Measurements from ENCODE around the gene TMEM80. TPM values are rescaled to one million over a fixed set of nuclear protein-coding genes. Genes with fewer than 3 reads are reported as not detected.

The TMEM80 gene
- total RNA-seq, 4 donors from 2014 or later, result 57.3 to 103 (median 67.7) TPM

- peaks cover 57 to 75% of the 10 kb centered on the region in 2 donors for H3K4me1 ChIP-seq
- intact Hi-C loops (cut with DNase I), result no loop called here
- WGBS, 2 donors, result no CpG with 5 or more reads among the region's 25 CpGs
Measured at GRCh38 chr11:695288-695537, 403 bp upstream of the TMEM80 start.

GRCh38 chr11:696955-697491 lies 1.4 kb downstream of the TMEM80 start:
- no peaks in the 10 kb centered on the region for H3K27me3 ChIP-seq
- TF ChIP-seq CTCF (IDR thresholded peaks at IDR 0.05), result peak in 1 of 6 experiments; percentile 5
- peak in 1 of 2 donors; percentile 41 for TF ChIP-seq POLR2A (IDR thresholded peaks at IDR 0.05)
- 47 to 54% methylated on average over 11 of the region's 11 CpGs for WGBS, 2 donors
- H3K36me3 ChIP-seq, result peaks cover 0 to 1% of the 10 kb centered on the region in 2 donors
- DNase-seq, result peak; percentile 79 to 80
- peak overlapping the region; percentile 98 to 100 (median 100) for H3K27ac ChIP-seq
- no peaks in the 10 kb centered on the region for H3K9me3 ChIP-seq
- intact Hi-C loops (cut with DNase I), result no loop called here
- H3K4me3 ChIP-seq (replicated peaks in 1 of 3), result peak overlapping the region in 1 of 3 donors; percentile 85
- peaks cover 46 to 70% of the 10 kb centered on the region in 2 donors for H3K4me1 ChIP-seq

More at GRCh38 chr11:695288-695537, 403 bp upstream of the TMEM80 start:
- H3K27me3 ChIP-seq, result no peaks in the 10 kb centered on the region
- no peak for DNase-seq
- H3K4me3 ChIP-seq (replicated peaks in 1 of 3), result peak overlapping the region; percentile 15 to 85 (median 73)
- no peaks in the 10 kb centered on the region for H3K36me3 ChIP-seq
- H3K9me3 ChIP-seq, result no peaks in the 10 kb centered on the region
- TF ChIP-seq POLR2A (IDR thresholded peaks at IDR 0.05) (no peak), CTCF (IDR thresholded peaks at IDR 0.05) (no peak)
- H3K27ac ChIP-seq, result peak overlapping the region; percentile 98 to 100 (median 100)

GRCh38 chr11:697811-698311 lies 2.2 kb downstream of the TMEM80 start:
- H3K36me3 ChIP-seq, result peaks cover 0 to 3% of the 10 kb centered on the region in 2 donors
- H3K9me3 ChIP-seq, result no peaks in the 10 kb centered on the region
- H3K4me3 ChIP-seq (replicated peaks in 1 of 3), result no peak overlapping the region
- TF ChIP-seq POLR2A (IDR thresholded peaks at IDR 0.05) (no peak), CTCF (IDR thresholded peaks at IDR 0.05) (no peak)
- intact Hi-C loops (cut with DNase I), result no loop called here
- no peaks in the 10 kb centered on the region for H3K27me3 ChIP-seq
- H3K4me1 ChIP-seq, result peaks cover 39 to 71% of the 10 kb centered on the region in 2 donors
- 90 to 93% methylated on average over 11 of the region's 11 CpGs for WGBS, 2 donors
- no peak for DNase-seq
- peak overlapping the region; percentile 73 to 100 (median 98) for H3K27ac ChIP-seq

GRCh38 chr11:698493-699115 lies 3.0 kb downstream of the TMEM80 start:
- H3K27ac ChIP-seq, result peak overlapping the region in 2 of 3 donors; percentile 98 to 100
- peaks cover 0 to 3% of the 10 kb centered on the region in 2 donors for H3K36me3 ChIP-seq
- no peak overlapping the region for H3K4me3 ChIP-seq (replicated peaks in 1 of 3)
- no peaks in the 10 kb centered on the region for H3K9me3 ChIP-seq
- H3K4me1 ChIP-seq, result peaks cover 31 to 71% of the 10 kb centered on the region in 2 donors
- intact Hi-C loops (cut with DNase I), result no loop called here
- DNase-seq, result no peak
- 85% methylated on average over 17 of the region's 17 CpGs for WGBS, 2 donors
- no peak for TF ChIP-seq POLR2A (IDR thresholded peaks at IDR 0.05)
- TF ChIP-seq CTCF (IDR thresholded peaks at IDR 0.05), result no peak
- no peaks in the 10 kb centered on the region for H3K27me3 ChIP-seq

GRCh38 chr11:699116-699508 lies 3.5 kb downstream of the TMEM80 start:
- peak overlapping the region in 2 of 3 donors; percentile 48 to 100 for H3K27ac ChIP-seq
- intact Hi-C loops (cut with DNase I), result no loop called here
- DNase-seq, result no peak
- H3K9me3 ChIP-seq, result no peaks in the 10 kb centered on the region
- no peaks in the 10 kb centered on the region for H3K27me3 ChIP-seq
- peaks cover 0 to 3% of the 10 kb centered on the region in 2 donors for H3K36me3 ChIP-seq
- TF ChIP-seq POLR2A (IDR thresholded peaks at IDR 0.05) (no peak), CTCF (IDR thresholded peaks at IDR 0.05) (no peak)
- peaks cover 26 to 66% of the 10 kb centered on the region in 2 donors for H3K4me1 ChIP-seq
- H3K4me3 ChIP-seq (replicated peaks in 1 of 3), result no peak overlapping the region
- WGBS, 2 donors, result 94 to 97% methylated on average over 7 of the region's 7 CpGs
